Gastroesophageal sphincter (tissue), 4 donors: ENCODE data around the gene NEUROD6. TPM values are rescaled to one million over a fixed set of nuclear protein-coding genes. Genes with fewer than 3 reads are reported as not detected.

ENCODE experiments used
- ATAC-seq: fragments of 150-250 bp; one replicate; pipeline ENCODE4 v1.9.1; 2016; ENCODE audit warnings: mild to moderate bottlenecking, moderate library complexity
- H3K27ac ChIP-seq, 4 donors: fragments of 200-600 bp; sonication (generic) in 3 of 4; 1 replicate in 3 of 4; 2 replicates in 1 of 4; pipeline ENCODE4 v1.5.1; 2016 to 2019
- H3K27me3 ChIP-seq: fragments of 200-600 bp; sonication (generic); one replicate; pipeline ENCODE4 v1.5.1; 2019
- H3K36me3 ChIP-seq, 2 donors: fragments of 200-600 bp; sonication (generic); one replicate each; pipeline ENCODE4 v1.5.1; 2019; ENCODE audit warnings: control low read depth in 1 of 2
- H3K4me1 ChIP-seq, 3 donors: fragments of 200-600 bp; sonication (generic); 1 replicate in 2 of 3; 2 replicates in 1 of 3; pipeline ENCODE4 v1.5.1; 2016 to 2019; ENCODE audit warnings: control low read depth in 2 of 3
- H3K4me3 ChIP-seq, 2 donors: fragments of 200-600 bp; sonication (generic); one replicate each; pipeline ENCODE4 v1.5.1; 2019; ENCODE audit warnings: mild to moderate bottlenecking in 1 of 2, moderate library complexity in 1 of 2
- H3K9me3 ChIP-seq, 3 donors: fragments of 200-600 bp; sonication (generic); one replicate each; pipeline ENCODE4 v1.5.1; 2017 to 2019; ENCODE audit warnings: control low read depth in 2 of 3
- CTCF ChIP-seq, 4 experiments: fragments of 200-600 bp in 2 of 4; fragments of 450-650 bp in 2 of 4; sonication (generic) in 1 of 4; IDR thresholded peaks; one replicate each; pipeline ENCODE4 v1.5.1; 2017 to 2019; ENCODE audit warnings: antibody characterized with exemption in 4 of 4, mild to moderate bottlenecking in 2 of 4, moderate library complexity in 2 of 4
- EP300 ChIP-seq: sonication (generic); formaldehyde crosslinking; IDR thresholded peaks from one replicate; pipeline ENCODE4 v1.6.1; 2017; ENCODE audit warnings: antibody characterized with exemption, mild to moderate bottlenecking
- POLR2A ChIP-seq, 2 donors: fragments of 450-650 bp; IDR thresholded peaks; one replicate each; pipeline ENCODE4 v1.6.1; 2017; ENCODE audit warnings: antibody characterized with exemption in 2 of 2, mild to moderate bottlenecking in 2 of 2, moderate library complexity in 1 of 2
- POLR2AphosphoS5 ChIP-seq: sonication (generic); formaldehyde crosslinking; IDR thresholded peaks from one replicate; pipeline ENCODE4 v1.6.1; 2017; ENCODE audit warnings: antibody characterized with exemption
- WGBS, 2 donors: methylation state at CpG; one replicate each; pipeline ENCODE4 v1.1.5; 2018; ENCODE audit warnings: low coverage in 1 of 2; 5-methylcytosine and 5-hydroxymethylcytosine counted together
- total RNA-seq, 4 donors: library from RNA; depleted of rRNA; stranded (reverse); fragments of >200 nt; gene quantifications; one replicate each; pipeline ENCODE4 v1.1.0, GENCODE V29; 2016

NEUROD6 gene
- total RNA-seq, 4 donors from 2014 or later: not detected

- Histone ChIP-seq H3K9me3 (no peaks in the 10 kb centered on the region), H3K27me3 (peaks cover 47% of the 10 kb centered on the region), H3K36me3 (no peaks in the 10 kb centered on the region), H3K4me3 (no peak overlapping the region), H3K4me1 (no peaks in the 10 kb centered on the region), H3K27ac (no peak overlapping the region)
- TF ChIP-seq POLR2A (IDR thresholded peaks at IDR 0.05) (no peak), EP300 (no peak), POLR2AphosphoS5 (no peak), CTCF (IDR thresholded peaks at IDR 0.05) (no peak)
- WGBS, 2 donors: 45 to 56% methylated on average over 5 to 10 of the region's 11 CpGs
- no peak for ATAC-seq
These were observed 31.9 kb upstream of the NEUROD6 start for GRCh38 chr7:31372231-31372959.

GRCh38 chr7:31371621-31372020 is 31.1 kb upstream of the NEUROD6 start:
- Histone ChIP-seq H3K4me3 (no peak overlapping the region), H3K4me1 (no peaks in the 10 kb centered on the region), H3K36me3 (no peaks in the 10 kb centered on the region), H3K27me3 (peaks cover 47% of the 10 kb centered on the region), H3K9me3 (no peaks in the 10 kb centered on the region), H3K27ac (no peak overlapping the region)
- no peak for TF ChIP-seq POLR2AphosphoS5
- no peak for TF ChIP-seq CTCF (IDR thresholded peaks at IDR 0.05)
- no peak for TF ChIP-seq POLR2A (IDR thresholded peaks at IDR 0.05)
- no peak for TF ChIP-seq EP300
- ATAC-seq: no peak
- 37 to 47% methylated on average over 2 of the region's 2 CpGs for WGBS, 2 donors

- no peak overlapping the region for H3K4me3 ChIP-seq
- H3K27ac ChIP-seq: no peak overlapping the region
- peaks cover 47% of the 10 kb centered on the region for H3K27me3 ChIP-seq
- H3K36me3 ChIP-seq: no peaks in the 10 kb centered on the region
- 42 to 45% methylated on average over 2 to 3 of the region's 3 CpGs for WGBS, 2 donors
- H3K4me1 ChIP-seq: no peaks in the 10 kb centered on the region
- no peaks in the 10 kb centered on the region for H3K9me3 ChIP-seq
- no peak for TF ChIP-seq POLR2A (IDR thresholded peaks at IDR 0.05)
- TF ChIP-seq POLR2AphosphoS5: no peak
- no peak for TF ChIP-seq EP300
- no peak for TF ChIP-seq CTCF (IDR thresholded peaks at IDR 0.05)
- ATAC-seq: no peak
These were observed 30.1 kb upstream of the NEUROD6 start for GRCh38 chr7:31370609-31371008.

- no peak overlapping the region for H3K27ac ChIP-seq
- H3K9me3 ChIP-seq: no peaks in the 10 kb centered on the region
- H3K4me3 ChIP-seq: no peak overlapping the region
- no peak for ATAC-seq
- TF ChIP-seq CTCF (IDR thresholded peaks at IDR 0.05): no peak
- TF ChIP-seq POLR2AphosphoS5: no peak
- TF ChIP-seq EP300: no peak
- no peak for TF ChIP-seq POLR2A (IDR thresholded peaks at IDR 0.05)
- 100% methylated on average over 1 of the region's 10 CpGs; no CpG with 5 or more reads in 1 of the 2 donors for WGBS, 2 donors
- H3K27me3 ChIP-seq: peaks cover 41% of the 10 kb centered on the region
- no peaks in the 10 kb centered on the region for H3K4me1 ChIP-seq
- H3K36me3 ChIP-seq: no peaks in the 10 kb centered on the region
These were observed 28.1 kb upstream of the NEUROD6 start for GRCh38 chr7:31368620-31369019.

GRCh38 chr7:31363496-31363895 is 23.0 kb upstream of the NEUROD6 start:
- ATAC-seq: no peak

More at GRCh38 chr7:31363496-31363895, 23.0 kb upstream of the NEUROD6 start:
- WGBS, 2 donors: 57 to 67% methylated on average over 1 to 3 of the region's 3 CpGs
- H3K27ac ChIP-seq: no peak overlapping the region
- H3K27me3 ChIP-seq: peaks cover 10% of the 10 kb centered on the region
- no peaks in the 10 kb centered on the region for H3K36me3 ChIP-seq
- no peak for TF ChIP-seq POLR2AphosphoS5
- no peak for TF ChIP-seq CTCF (IDR thresholded peaks at IDR 0.05)
- TF ChIP-seq EP300: no peak
- no peaks in the 10 kb centered on the region for H3K4me1 ChIP-seq
- no peaks in the 10 kb centered on the region for H3K9me3 ChIP-seq
- H3K4me3 ChIP-seq: no peak overlapping the region
